RWPE2 (cell line): ENCODE measurements around the gene GRHL1.

ENCODE experiments used
- ATAC-seq: fragments of 200-7000 bp; cut with Tn5 transposase; 3 replicates; pipeline ENCODE4 v1.9.1; 2021; ENCODE audit warnings: low read depth
- DNase-seq: peaks from one replicate; pipeline ENCODE4 v3.0.0-alpha.2; 2020; ENCODE audit warnings: low spot score
- H3K27ac ChIP-seq: fragments of 450-650 bp; 2 replicates; pipeline ENCODE4 v1.5.1; 2017; ENCODE audit warnings: mild to moderate bottlenecking; ENCODE audit not compliant: poor library complexity, severe bottlenecking
- H3K27me3 ChIP-seq: fragments of 250-450 bp; sonication (Bioruptor Pico); 2 replicates; pipeline ENCODE4 v1.5.1; 2021; ENCODE audit warnings: mild to moderate bottlenecking, moderate library complexity; ENCODE audit not compliant: insufficient read depth, poor library complexity, severe bottlenecking
- H3K36me3 ChIP-seq: fragments of 250-450 bp; sonication (Bioruptor Pico); 2 replicates; pipeline ENCODE4 v1.5.1; 2020; ENCODE audit warnings: low read depth, mild to moderate bottlenecking, moderate library complexity
- H3K4me1 ChIP-seq: fragments of 250-450 bp; sonication (Bioruptor Pico); 2 replicates; pipeline ENCODE4 v1.5.1; 2021; ENCODE audit warnings: mild to moderate bottlenecking, moderate library complexity; ENCODE audit not compliant: insufficient read depth, poor library complexity, severe bottlenecking
- H3K4me3 ChIP-seq: fragments of 250-450 bp; sonication (Bioruptor Pico); 2 replicates; pipeline ENCODE4 v1.5.1; 2021; ENCODE audit warnings: mild to moderate bottlenecking, moderate library complexity; ENCODE audit not compliant: severe bottlenecking
- H3K9me3 ChIP-seq: fragments of 250-450 bp; sonication (Bioruptor Pico); 2 replicates; pipeline ENCODE4 v1.5.1; 2021; ENCODE audit warnings: mild to moderate bottlenecking, moderate library complexity; ENCODE audit not compliant: severe bottlenecking
- TF ChIP-seq, protein P1 (sequence below): fragments of 450-650 bp; IDR thresholded peaks from one replicate; pipeline ENCODE4 v1.5.1; 2017; ENCODE audit warnings: mild to moderate bottlenecking, moderate library complexity; ENCODE audit not compliant: poor library complexity, severe bottlenecking

Gene GRHL1

DNA sequence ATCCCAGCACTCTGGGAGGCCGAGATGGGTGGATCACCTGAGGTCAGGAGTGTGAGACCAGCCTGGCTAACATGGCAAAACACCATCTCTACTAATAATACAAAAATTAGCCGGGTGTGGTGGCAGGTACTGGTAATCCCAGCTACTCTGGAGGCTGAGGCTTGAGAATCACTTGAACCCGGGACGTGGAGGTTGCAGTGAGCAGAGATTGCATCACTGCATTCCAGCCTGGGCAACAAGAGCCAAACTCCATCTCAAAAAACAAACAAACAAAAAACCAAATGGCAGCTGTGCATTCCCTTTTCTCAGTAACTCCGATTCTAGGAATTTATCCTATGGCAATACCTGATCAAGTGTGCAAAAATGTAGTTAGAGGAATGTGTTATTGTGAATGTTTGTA, 4.7 kb upstream of the GRHL1 start:
- Histone ChIP-seq H3K27ac (no peak overlapping the region), H3K36me3 (no peaks in the 10 kb centered on the region), H3K27me3 (no peaks in the 10 kb centered on the region), H3K4me1 (no peaks in the 10 kb centered on the region), H3K4me3 (no peak overlapping the region), H3K9me3 (no peaks in the 10 kb centered on the region)
- ATAC-seq: no peak
- DNase-seq: no peak
- TF ChIP-seq, protein P1, sequence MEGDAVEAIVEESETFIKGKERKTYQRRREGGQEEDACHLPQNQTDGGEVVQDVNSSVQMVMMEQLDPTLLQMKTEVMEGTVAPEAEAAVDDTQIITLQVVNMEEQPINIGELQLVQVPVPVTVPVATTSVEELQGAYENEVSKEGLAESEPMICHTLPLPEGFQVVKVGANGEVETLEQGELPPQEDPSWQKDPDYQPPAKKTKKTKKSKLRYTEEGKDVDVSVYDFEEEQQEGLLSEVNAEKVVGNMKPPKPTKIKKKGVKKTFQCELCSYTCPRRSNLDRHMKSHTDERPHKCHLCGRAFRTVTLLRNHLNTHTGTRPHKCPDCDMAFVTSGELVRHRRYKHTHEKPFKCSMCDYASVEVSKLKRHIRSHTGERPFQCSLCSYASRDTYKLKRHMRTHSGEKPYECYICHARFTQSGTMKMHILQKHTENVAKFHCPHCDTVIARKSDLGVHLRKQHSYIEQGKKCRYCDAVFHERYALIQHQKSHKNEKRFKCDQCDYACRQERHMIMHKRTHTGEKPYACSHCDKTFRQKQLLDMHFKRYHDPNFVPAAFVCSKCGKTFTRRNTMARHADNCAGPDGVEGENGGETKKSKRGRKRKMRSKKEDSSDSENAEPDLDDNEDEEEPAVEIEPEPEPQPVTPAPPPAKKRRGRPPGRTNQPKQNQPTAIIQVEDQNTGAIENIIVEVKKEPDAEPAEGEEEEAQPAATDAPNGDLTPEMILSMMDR: no peak

DNA sequence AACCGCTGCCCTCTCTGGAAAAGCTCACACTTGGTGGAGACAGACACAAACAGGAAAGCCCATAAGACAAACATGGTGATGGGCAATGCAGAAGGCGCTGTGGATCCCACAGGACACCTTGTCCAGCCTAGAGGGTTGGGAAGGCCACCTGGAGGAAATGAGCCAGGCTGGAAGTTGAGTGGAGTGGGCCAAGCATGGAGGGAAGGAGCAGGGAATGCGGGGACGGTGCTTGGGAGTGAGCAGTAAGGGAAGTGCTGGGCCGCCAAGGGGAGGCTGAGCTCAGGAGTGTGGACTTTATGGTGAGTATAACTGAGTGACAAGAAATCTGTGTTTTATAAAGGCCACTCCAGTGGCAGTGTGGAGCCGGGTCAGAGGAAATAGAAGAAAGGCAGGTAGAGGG, 2.8 kb upstream of the GRHL1 start:
- TF ChIP-seq, protein P1: no peak
- Histone ChIP-seq H3K36me3 (no peaks in the 10 kb centered on the region), H3K27me3 (no peaks in the 10 kb centered on the region), H3K27ac (no peak overlapping the region), H3K9me3 (no peaks in the 10 kb centered on the region), H3K4me3 (no peak overlapping the region), H3K4me1 (no peaks in the 10 kb centered on the region)
- ATAC-seq: no peak
- DNase-seq: no peak

DNA sequence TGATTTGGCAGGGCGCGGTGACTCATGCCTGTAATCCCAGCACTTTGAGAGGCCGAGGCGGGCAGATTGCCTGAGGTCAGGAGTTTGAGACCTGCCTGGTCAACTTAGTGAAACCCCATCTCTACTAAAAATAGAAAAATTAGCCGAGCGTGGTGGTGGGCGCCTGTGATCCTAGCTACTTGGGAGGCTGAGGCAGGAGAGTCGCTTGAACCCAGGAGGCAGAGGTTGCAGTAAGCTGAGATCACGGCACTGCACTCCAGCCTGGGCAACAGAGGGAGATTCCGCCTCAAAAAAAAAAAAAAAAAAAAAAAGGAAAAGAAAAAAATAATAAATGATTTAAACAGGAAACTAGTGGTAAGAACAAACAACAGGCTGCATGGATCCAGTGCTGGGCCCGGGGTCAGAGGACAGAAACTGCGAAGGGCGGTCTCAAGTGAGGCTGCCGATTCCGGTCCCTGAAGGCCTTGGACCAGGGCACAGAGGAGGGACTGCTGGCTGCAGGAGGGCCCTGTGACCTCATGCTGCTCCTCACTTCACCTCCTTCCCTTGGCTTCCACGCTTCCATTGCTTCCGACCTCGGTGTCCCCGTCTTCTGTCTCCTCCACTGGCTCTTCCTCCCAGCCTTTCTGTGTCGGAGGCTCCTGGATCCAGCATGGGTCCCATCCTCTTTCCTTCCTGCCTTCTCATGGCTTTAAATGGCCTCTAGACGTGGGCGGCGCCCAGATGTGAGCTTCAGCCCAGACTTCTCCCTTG, 2.1 kb upstream of the GRHL1 start:
- Histone ChIP-seq H3K27me3 (no peaks in the 10 kb centered on the region), H3K27ac (no peak overlapping the region), H3K36me3 (no peaks in the 10 kb centered on the region), H3K4me1 (no peaks in the 10 kb centered on the region), H3K4me3 (no peak overlapping the region), H3K9me3 (no peaks in the 10 kb centered on the region)
- DNase-seq (no peak), ATAC-seq (no peak)
- TF ChIP-seq, protein P1: no peak

DNA sequence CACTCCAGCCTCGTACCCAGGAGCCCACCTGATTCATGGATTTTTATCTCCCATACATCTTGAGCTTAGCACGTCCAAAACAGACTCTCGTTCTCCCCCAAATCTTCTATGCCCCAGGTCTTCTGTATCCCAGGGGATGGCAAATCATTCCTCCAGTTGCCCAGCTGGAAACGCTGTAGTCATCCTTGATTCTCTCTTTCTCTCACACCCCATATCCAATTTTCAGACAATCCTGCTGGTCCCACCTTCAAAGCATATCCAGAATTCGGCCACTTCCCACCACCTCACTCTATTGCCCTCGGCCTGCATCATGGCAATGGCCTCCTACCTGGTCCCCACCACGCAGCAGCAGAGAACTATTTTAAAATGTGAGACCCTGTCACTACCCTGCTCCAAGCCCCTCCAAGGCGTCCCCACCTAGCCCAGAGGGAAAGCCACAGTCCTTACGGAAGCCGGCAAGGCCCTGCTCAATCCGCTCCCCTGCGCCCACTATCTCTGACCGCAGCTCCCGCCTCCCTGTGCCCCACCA, 1.4 kb upstream of the GRHL1 start:
- Histone ChIP-seq H3K27me3 (no peaks in the 10 kb centered on the region), H3K36me3 (no peaks in the 10 kb centered on the region), H3K9me3 (no peaks in the 10 kb centered on the region), H3K4me3 (no peak overlapping the region), H3K27ac (no peak overlapping the region), H3K4me1 (no peaks in the 10 kb centered on the region)
- no peak for DNase-seq
- TF ChIP-seq, protein P1: no peak
- no peak for ATAC-seq
